ENCODE measurements around the gene ATP6V1G2.

The ATP6V1G2 gene

GRCh38 chr6:31569861-31570536 is 23.6 kb upstream of the ATP6V1G2 start:
- Histone ChIP-seq H3K4me1 (ENCODE audit: control insufficient read depth, insufficient read depth, low read length) (no peaks in the 10 kb centered on the region), H3K4me3 (ENCODE audit: low read depth, low read length) (no peak overlapping the region), H3K36me3 (ENCODE audit: control insufficient read depth in 2 of 2, insufficient read depth in 1 of 2, low read length in 2 of 2) (no peaks in the 10 kb centered on the region), H3K9me3 (ENCODE audit: control insufficient read depth, insufficient read depth, low read depth, low read length) (no peaks in the 10 kb centered on the region), H3K27ac (ENCODE audit: extremely low read depth, low read depth, low read length) (no peak overlapping the region)
- ChIA-PET CTCF (interaction anchor here (0.6 to 6.5 kb wide), 6 partner anchors 11 to 264 kb away, joined by 3 to 71 read pairs (median 6); partner anchors contain the start of genes ATP6V1G2, LST1 and LTB), POLR2A (interaction anchor here (1.1 to 1.6 kb wide), 2 partner anchors 10 to 29 kb away, joined by 3 to 5 read pairs; no protein-coding TSS in a partner anchor)
- TF ChIP-seq BCL6B (tag by site-specific recombination; IDR thresholded peaks at IDR 0.05) (no peak), ZNF280D (tag by site-specific recombination; IDR thresholded peaks at IDR 0.05) (no peak), SP3 (tag by site-specific recombination; IDR thresholded peaks at IDR 0.05) (no peak), ZNF629 (tag by site-specific recombination; IDR thresholded peaks at IDR 0.05) (no peak), ZFP3 (tag by site-specific recombination; IDR thresholded peaks at IDR 0.05; ENCODE audit: low read depth) (no peak), ZSCAN4 (tag by site-specific recombination; IDR thresholded peaks at IDR 0.05) (no peak), ZNF561 (tag by site-specific recombination; IDR thresholded peaks at IDR 0.05; ENCODE audit: borderline replicate concordance) (no peak), ZNF501 (tag by site-specific recombination; IDR thresholded peaks at IDR 0.05) (no peak), ZNF214 (tag by site-specific recombination; IDR thresholded peaks at IDR 0.05; ENCODE audit: borderline replicate concordance) (no peak), ZNF146 (tag by site-specific recombination; IDR thresholded peaks at IDR 0.05) (no peak), GLIS1 (tag by site-specific recombination; IDR thresholded peaks at IDR 0.05) (no peak), ZNF311 (tag by site-specific recombination; IDR thresholded peaks at IDR 0.05; ENCODE audit: borderline replicate concordance) (no peak), ZNF658 (tag by site-specific recombination; IDR thresholded peaks at IDR 0.05) (no peak), ZNF266 (tag by site-specific recombination; IDR thresholded peaks at IDR 0.05; ENCODE audit: low read depth) (no peak)

GRCh38 chr6:31568537-31568961 is 22.1 kb upstream of the ATP6V1G2 start:
- H3K4me1 ChIP-seq (ENCODE audit: control insufficient read depth, insufficient read depth, low read length): no peaks in the 10 kb centered on the region
- H3K27ac ChIP-seq (ENCODE audit: extremely low read depth, low read depth, low read length): no peak overlapping the region
- no peak overlapping the region for H3K4me3 ChIP-seq (ENCODE audit: low read depth, low read length)
- H3K36me3 ChIP-seq (ENCODE audit: control insufficient read depth in 2 of 2, insufficient read depth in 1 of 2, low read length in 2 of 2): no peaks in the 10 kb centered on the region
- ChIA-PET CTCF (interaction anchor here (0.5 to 6.5 kb wide), 7 partner anchors 12 to 186 kb away, joined by 3 to 71 read pairs (median 4); partner anchors contain the start of gene LTB), POLR2A (interaction anchor here (0.6 to 1.6 kb wide), 2 partner anchors 12 to 437 kb away, joined by 3 to 5 read pairs; no protein-coding TSS in a partner anchor)
- TF ChIP-seq ZSCAN23 (tag by site-specific recombination; IDR thresholded peaks at IDR 0.05) (no peak), ZNF37A (tag by site-specific recombination; IDR thresholded peaks at IDR 0.05) (no peak), SCRT2 (tag by site-specific recombination; IDR thresholded peaks at IDR 0.05) (no peak)
- H3K9me3 ChIP-seq (ENCODE audit: control insufficient read depth, insufficient read depth, low read depth, low read length): no peaks in the 10 kb centered on the region

Data from HEK293 (cell line).